Testis (tissue), 3 donors: ENCODE results near the gene CNOT10. TPM values are rescaled to one million over a fixed set of nuclear protein-coding genes. Genes with fewer than 3 reads are reported as not detected.

Experiments
- DNase-seq: peaks from one replicate; pipeline ENCODE4 v3.0.0-alpha.2; 2019
- H3K27ac ChIP-seq, 2 donors: fragments of 200-600 bp; sonication (generic); one replicate each; pipeline ENCODE4 v1.5.1; 2019
- H3K27me3 ChIP-seq: fragments of 200-600 bp; sonication (generic); one replicate; pipeline ENCODE4 v1.5.1; 2019
- H3K36me3 ChIP-seq: fragments of 200-600 bp; sonication (generic); one replicate; pipeline ENCODE4 v1.5.1; 2017; ENCODE audit warnings: low read depth; ENCODE audit errors: missing control alignments
- H3K4me1 ChIP-seq: fragments of 200-600 bp; sonication (generic); one replicate; pipeline ENCODE4 v1.5.1; 2019
- H3K4me3 ChIP-seq, 2 donors: fragments of 200-600 bp; sonication (generic); one replicate each; pipeline ENCODE4 v1.5.1; 2017 to 2019
- H3K9me3 ChIP-seq: fragments of 200-600 bp; sonication (generic); one replicate; pipeline ENCODE4 v1.5.1; 2017
- POLR2A ChIP-seq: fragments of 450-650 bp; IDR thresholded peaks from one replicate; pipeline ENCODE4 v1.6.1; 2017; ENCODE audit warnings: antibody characterized with exemption, mild to moderate bottlenecking, moderate library complexity
- WGBS, 2 donors: methylation state at CpG; one replicate each; pipeline ENCODE4 v1.1.5; 2018; 5-methylcytosine and 5-hydroxymethylcytosine counted together
- intact Hi-C: fragments of 100-400 bp; cut with DNase I; formaldehyde crosslinking; loops from one replicate; pipeline ENCODE4 v1.15.1; 2023; ENCODE audit warnings: low total_unique reads
- polyA plus RNA-seq: library from polyadenylated mRNA; stranded (reverse); fragments of 350-450 nt; fragmentation: Illumina TruSeq; extraction: RNeasy Lipid Tissue Mini Kit (QIAGEN cat#74804); gene quantifications from one replicate; pipeline ENCODE4 v1.2.3, GENCODE V29; 2014; ENCODE audit warnings: low read depth, low replicate concordance; ENCODE audit not compliant: insufficient read depth
- total RNA-seq, 2 donors: library from RNA; depleted of rRNA; stranded (reverse); fragments of >200 nt; gene quantifications; one replicate each; pipeline ENCODE4 v1.2.3, GENCODE V29; 2016
- TF ChIP-seq, protein P1 (sequence below), 3 experiments: fragments of 450-650 bp in 2 of 3; fragments of 200-600 bp in 1 of 3; sonication (generic) in 1 of 3; IDR thresholded peaks; one replicate each; pipeline ENCODE4 v1.5.1; 2016 to 2019; ENCODE audit warnings: antibody characterized with exemption in 3 of 3, mild to moderate bottlenecking in 2 of 3, moderate library complexity in 1 of 3

CNOT10 gene
- total and polyA plus RNA-seq, 3 donors from 2014 or later, result 56.4 to 100 (median 65.2) TPM

DNA sequence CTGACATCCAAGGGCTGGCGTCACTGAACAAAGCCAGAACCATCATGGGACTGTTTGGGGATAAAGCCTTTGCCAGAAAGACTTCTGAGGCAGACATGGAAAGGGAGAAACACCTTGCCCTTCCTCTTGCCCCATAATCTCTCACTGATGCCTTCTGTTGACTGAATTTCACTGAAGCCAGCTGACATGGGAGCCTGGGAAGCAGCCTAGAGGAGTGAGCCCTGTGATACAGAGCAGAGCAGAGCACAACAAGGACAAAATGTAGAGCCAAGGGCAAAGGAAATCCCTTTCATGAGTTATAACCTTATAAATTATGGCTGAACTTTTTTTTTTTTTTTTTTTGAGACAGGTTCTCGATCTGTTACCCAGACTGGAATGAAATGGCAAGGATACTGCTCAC, 9.8 kb upstream of the CNOT10 start:
- TF ChIP-seq, protein P1, sequence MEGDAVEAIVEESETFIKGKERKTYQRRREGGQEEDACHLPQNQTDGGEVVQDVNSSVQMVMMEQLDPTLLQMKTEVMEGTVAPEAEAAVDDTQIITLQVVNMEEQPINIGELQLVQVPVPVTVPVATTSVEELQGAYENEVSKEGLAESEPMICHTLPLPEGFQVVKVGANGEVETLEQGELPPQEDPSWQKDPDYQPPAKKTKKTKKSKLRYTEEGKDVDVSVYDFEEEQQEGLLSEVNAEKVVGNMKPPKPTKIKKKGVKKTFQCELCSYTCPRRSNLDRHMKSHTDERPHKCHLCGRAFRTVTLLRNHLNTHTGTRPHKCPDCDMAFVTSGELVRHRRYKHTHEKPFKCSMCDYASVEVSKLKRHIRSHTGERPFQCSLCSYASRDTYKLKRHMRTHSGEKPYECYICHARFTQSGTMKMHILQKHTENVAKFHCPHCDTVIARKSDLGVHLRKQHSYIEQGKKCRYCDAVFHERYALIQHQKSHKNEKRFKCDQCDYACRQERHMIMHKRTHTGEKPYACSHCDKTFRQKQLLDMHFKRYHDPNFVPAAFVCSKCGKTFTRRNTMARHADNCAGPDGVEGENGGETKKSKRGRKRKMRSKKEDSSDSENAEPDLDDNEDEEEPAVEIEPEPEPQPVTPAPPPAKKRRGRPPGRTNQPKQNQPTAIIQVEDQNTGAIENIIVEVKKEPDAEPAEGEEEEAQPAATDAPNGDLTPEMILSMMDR (IDR thresholded peaks at IDR 0.05), result no peak
- TF ChIP-seq POLR2A, result no peak
- intact Hi-C loops, result no loop called here
- WGBS, 2 donors, result 79 to 86% methylated on average over 2 of the region's 2 CpGs
- no peaks in the 10 kb centered on the region for H3K4me1 ChIP-seq
- no peak overlapping the region for H3K27ac ChIP-seq
- no peak for DNase-seq
- no peaks in the 10 kb centered on the region for H3K36me3 ChIP-seq
- H3K4me3 ChIP-seq, result no peak overlapping the region
- no peaks in the 10 kb centered on the region for H3K9me3 ChIP-seq
- no peaks in the 10 kb centered on the region for H3K27me3 ChIP-seq

DNA sequence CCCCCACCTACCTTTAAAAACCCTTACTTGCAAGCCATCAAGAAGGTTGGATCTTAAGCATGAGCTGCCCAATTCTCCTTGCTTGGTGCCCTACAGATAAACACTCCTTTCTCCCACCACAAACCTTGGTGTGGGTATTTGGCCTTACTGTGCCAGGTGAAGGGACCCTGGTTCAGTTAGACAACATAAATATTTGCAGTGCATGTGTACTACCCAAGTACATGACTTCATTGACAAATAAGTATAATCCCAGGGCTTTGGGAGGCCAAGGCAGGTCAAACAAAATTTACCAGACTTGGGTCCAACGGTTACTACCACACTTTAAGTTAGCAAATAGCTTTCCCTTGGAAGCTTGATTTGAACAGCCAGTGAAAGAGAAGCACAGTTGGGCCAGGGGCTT, 9.3 kb upstream of the CNOT10 start:
- Histone ChIP-seq H3K27me3 (no peaks in the 10 kb centered on the region), H3K9me3 (no peaks in the 10 kb centered on the region), H3K27ac (no peak overlapping the region), H3K4me3 (no peak overlapping the region), H3K4me1 (no peaks in the 10 kb centered on the region), H3K36me3 (no peaks in the 10 kb centered on the region)
- DNase-seq, result no peak
- intact Hi-C loops, result no loop called here
- 73 to 82% methylated on average over 1 of the region's 1 CpG for WGBS, 2 donors
- TF ChIP-seq, protein P1 (IDR thresholded peaks at IDR 0.05), result no peak
- TF ChIP-seq POLR2A, result no peak

DNA sequence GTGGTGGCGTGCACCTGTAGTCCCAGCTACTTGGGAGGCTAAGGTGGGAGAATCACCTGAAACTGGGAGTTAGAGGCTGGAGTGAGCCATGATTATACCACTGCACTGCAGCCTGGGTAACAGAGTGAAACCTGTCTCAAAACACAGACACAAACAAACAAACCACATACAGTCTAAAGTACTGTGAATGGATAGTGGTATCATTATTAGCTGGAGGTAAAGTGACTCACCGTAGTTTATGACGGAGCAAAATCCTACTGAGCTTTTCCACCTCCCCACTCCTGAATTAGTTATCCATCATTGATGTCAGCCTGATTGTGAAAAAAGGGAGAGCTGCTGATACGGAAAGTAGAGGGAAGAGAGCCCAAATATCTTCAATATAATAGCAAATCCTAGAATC, 3.2 kb upstream of the CNOT10 start:
- no peaks in the 10 kb centered on the region for H3K27me3 ChIP-seq
- H3K36me3 ChIP-seq, result no peaks in the 10 kb centered on the region
- no peaks in the 10 kb centered on the region for H3K9me3 ChIP-seq
- peaks cover 14% of the 10 kb centered on the region for H3K4me1 ChIP-seq
- TF ChIP-seq, protein P1 (IDR thresholded peaks at IDR 0.05), result no peak
- no peak for TF ChIP-seq POLR2A
- 88 to 95% methylated on average over 4 of the region's 4 CpGs for WGBS, 2 donors
- H3K4me3 ChIP-seq, result no peak overlapping the region
- DNase-seq, result no peak
- intact Hi-C loops, result no loop called here
- H3K27ac ChIP-seq, result no peak overlapping the region

DNA sequence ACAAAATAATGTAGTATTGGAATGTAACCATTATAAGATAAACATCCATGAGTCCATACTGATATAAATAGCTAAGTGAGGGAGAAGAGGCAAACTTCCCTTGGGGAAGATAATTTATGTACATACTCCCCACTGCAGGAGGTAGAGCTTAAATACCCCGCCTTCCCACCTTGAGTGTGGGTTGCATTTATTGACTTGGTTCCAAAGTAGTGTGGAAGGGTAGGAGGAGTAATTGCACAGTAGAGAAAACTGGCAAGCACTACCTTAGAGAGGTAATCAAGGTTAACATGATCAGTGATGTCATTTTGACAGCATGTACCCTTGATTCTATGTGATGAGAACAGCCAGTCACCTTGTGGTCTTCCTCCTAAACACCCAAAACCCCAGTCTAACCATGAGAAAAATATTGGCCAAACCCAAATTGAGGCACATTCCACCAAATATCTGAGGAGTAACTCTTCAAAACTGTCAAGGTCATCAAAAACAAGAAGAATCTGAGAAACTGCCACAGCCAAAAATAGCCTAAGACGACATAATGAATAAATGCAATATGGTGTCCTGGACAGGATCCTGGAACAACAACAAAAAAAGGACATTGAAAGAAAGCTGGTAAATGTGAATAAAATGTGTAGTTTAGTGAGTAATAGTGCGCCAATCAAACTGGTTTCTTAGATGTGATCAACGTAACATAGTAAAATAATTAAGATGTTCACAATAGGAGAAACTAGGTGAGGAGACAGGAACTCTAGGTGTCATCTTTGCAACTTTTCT, 774 bp upstream of the CNOT10 start:
- no peaks in the 10 kb centered on the region for H3K27me3 ChIP-seq
- intact Hi-C loops, result no loop called here
- peak overlapping the region; percentile 76 to 83 for H3K27ac ChIP-seq
- H3K4me1 ChIP-seq, result peaks cover 14% of the 10 kb centered on the region
- no peak for DNase-seq
- TF ChIP-seq, protein P1 (IDR thresholded peaks at IDR 0.05), result no peak
- TF ChIP-seq POLR2A, result no peak
- no peaks in the 10 kb centered on the region for H3K36me3 ChIP-seq
- peak overlapping the region; percentile 77 to 92 for H3K4me3 ChIP-seq
- H3K9me3 ChIP-seq, result no peaks in the 10 kb centered on the region
- WGBS, 2 donors, result 27 to 33% methylated on average over 4 of the region's 4 CpGs
